GM23338 (cell line): ENCODE measurements around the gene CD24.

Experiments
- CREB1 ChIP-seq: fragments of 250-450 bp; sonication (Bioruptor Pico); IDR thresholded peaks from 2 replicates; pipeline ENCODE4 v1.5.0; 2020; ENCODE audit warnings: low read depth, mild to moderate bottlenecking, moderate library complexity
- CTCF ChIP-seq, 2 experiments: fragments of 200-600 bp in 1 of 2; sonication (generic) in 1 of 2; conservative IDR thresholded peaks; 2 replicates each; pipeline versions ENCODE4 v1.5.1 to v1.6.1; 2016 to 2017; ENCODE audit warnings: antibody characterized with exemption in 2 of 2, low read depth in 2 of 2, mild to moderate bottlenecking in 2 of 2, moderate library complexity in 1 of 2
- EZH2 ChIP-seq: fragments of 200-600 bp; sonication (generic); IDR thresholded peaks from one replicate; pipeline ENCODE4 v1.8.0; 2017; ENCODE audit warnings: antibody characterized with exemption, mild to moderate bottlenecking, low read depth; ENCODE audit not compliant: unreplicated experiment
- EZH2phosphoT487 ChIP-seq: fragments of 200-600 bp; sonication (generic); IDR thresholded peaks from one replicate; pipeline ENCODE4 v1.8.1; 2018; ENCODE audit warnings: antibody characterized with exemption; ENCODE audit not compliant: unreplicated experiment
- NANOG ChIP-seq: IDR thresholded peaks from 2 replicates; pipeline ENCODE4 v1.6.1; 2016; ENCODE audit warnings: antibody characterized with exemption, borderline replicate concordance
- POLR2AphosphoS5 ChIP-seq: IDR thresholded peaks from 2 replicates; pipeline ENCODE4 v1.6.1; 2016; ENCODE audit warnings: antibody characterized with exemption, low read depth
- REST ChIP-seq: IDR thresholded peaks from one replicate; pipeline ENCODE4 v1.6.1; 2018; ENCODE audit warnings: antibody characterized with exemption; ENCODE audit not compliant: unreplicated experiment
- TF ChIP-seq, protein P1 (sequence below): fragments of 250-450 bp; sonication (Bioruptor Pico); IDR thresholded peaks from 2 replicates; pipeline ENCODE4 v1.5.0; 2020; ENCODE audit warnings: mild to moderate bottlenecking, moderate library complexity

DNA sequence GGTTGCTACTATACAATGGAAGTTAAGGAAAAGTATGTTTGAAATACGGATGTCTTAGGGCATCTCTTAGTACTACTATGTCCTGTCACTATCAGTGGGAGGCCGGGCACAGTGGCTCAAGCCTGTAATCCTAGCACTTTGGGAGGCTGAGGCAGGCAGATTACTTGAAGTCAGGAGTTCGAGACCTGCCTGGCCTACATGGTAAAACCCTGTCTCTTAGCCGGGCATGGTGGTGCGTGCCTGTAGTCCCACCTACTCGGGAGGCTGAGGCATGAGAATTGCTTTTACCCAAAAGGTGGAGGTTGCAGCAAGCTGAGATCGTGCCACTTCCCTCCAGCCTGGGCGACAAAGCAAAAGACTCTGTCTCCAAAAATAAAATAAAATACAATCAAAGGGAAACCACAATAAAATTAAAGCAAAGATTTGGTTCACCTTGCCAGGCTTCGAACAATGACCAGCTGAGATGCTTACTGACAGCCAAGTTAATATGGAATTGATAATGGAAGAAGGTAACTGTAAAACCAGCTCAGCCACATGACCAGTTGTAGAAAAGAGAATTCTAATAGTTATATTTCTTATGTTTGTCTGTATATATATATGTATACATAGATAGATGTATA, 6.5 kb downstream of the CD24 start:
- no peak for TF ChIP-seq REST
- no peak for TF ChIP-seq CREB1
- TF ChIP-seq CTCF (conservative IDR thresholded peaks at IDR 0.05; ENCODE audit: low read depth in 2 of 2): no peak
- no peak for TF ChIP-seq EZH2phosphoT487
- TF ChIP-seq EZH2: no peak
- peak; percentile 41 for TF ChIP-seq POLR2AphosphoS5
- TF ChIP-seq, protein P1, sequence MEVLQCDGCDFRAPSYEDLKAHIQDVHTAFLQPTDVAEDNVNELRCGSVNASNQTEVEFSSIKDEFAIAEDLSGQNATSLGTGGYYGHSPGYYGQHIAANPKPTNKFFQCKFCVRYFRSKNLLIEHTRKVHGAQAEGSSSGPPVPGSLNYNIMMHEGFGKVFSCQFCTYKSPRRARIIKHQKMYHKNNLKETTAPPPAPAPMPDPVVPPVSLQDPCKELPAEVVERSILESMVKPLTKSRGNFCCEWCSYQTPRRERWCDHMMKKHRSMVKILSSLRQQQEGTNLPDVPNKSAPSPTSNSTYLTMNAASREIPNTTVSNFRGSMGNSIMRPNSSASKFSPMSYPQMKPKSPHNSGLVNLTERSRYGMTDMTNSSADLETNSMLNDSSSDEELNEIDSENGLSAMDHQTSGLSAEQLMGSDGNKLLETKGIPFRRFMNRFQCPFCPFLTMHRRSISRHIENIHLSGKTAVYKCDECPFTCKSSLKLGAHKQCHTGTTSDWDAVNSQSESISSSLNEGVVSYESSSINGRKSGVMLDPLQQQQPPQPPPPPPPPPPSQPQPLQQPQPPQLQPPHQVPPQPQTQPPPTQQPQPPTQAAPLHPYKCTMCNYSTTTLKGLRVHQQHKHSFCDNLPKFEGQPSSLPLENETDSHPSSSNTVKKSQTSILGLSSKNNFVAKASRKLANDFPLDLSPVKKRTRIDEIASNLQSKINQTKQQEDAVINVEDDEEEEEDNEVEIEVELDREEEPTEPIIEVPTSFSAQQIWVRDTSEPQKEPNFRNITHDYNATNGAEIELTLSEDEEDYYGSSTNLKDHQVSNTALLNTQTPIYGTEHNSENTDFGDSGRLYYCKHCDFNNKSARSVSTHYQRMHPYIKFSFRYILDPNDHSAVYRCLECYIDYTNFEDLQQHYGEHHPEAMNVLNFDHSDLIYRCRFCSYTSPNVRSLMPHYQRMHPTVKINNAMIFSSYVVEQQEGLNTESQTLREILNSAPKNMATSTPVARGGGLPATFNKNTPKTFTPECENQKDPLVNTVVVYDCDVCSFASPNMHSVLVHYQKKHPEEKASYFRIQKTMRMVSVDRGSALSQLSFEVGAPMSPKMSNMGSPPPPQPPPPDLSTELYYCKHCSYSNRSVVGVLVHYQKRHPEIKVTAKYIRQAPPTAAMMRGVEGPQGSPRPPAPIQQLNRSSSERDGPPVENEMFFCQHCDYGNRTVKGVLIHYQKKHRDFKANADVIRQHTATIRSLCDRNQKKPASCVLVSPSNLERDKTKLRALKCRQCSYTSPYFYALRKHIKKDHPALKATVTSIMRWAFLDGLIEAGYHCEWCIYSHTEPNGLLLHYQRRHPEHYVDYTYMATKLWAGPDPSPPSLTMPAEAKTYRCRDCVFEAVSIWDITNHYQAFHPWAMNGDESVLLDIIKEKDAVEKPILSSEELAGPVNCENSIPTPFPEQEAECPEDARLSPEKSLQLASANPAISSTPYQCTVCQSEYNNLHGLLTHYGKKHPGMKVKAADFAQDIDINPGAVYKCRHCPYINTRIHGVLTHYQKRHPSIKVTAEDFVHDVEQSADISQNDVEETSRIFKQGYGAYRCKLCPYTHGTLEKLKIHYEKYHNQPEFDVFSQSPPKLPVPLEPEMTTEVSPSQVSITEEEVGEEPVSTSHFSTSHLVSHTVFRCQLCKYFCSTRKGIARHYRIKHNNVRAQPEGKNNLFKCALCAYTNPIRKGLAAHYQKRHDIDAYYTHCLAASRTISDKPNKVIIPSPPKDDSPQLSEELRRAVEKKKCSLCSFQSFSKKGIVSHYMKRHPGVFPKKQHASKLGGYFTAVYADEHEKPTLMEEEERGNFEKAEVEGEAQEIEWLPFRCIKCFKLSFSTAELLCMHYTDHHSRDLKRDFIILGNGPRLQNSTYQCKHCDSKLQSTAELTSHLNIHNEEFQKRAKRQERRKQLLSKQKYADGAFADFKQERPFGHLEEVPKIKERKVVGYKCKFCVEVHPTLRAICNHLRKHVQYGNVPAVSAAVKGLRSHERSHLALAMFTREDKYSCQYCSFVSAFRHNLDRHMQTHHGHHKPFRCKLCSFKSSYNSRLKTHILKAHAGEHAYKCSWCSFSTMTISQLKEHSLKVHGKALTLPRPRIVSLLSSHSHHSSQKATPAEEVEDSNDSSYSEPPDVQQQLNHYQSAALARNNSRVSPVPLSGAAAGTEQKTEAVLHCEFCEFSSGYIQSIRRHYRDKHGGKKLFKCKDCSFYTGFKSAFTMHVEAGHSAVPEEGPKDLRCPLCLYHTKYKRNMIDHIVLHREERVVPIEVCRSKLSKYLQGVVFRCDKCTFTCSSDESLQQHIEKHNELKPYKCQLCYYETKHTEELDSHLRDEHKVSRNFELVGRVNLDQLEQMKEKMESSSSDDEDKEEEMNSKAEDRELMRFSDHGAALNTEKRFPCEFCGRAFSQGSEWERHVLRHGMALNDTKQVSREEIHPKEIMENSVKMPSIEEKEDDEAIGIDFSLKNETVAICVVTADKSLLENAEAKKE: no peak
- no peak for TF ChIP-seq NANOG
